Inflammatory macrophage treated with lipopolysaccharide for 1 hour (primary cell): ENCODE measurements around the gene TSPAN14.
A peak's percentile ranks its signal among the peaks of the same experiment; 100 is the strongest.
"Not testable (repeated sequence)": the region's sequence is repeated elsewhere in the genome, so short reads cannot be mapped to it uniquely, and the experiment has no call there.

Experiments
- DNase-seq, 2 donors: peaks; one replicate each; pipeline ENCODE4 v3.0.0-alpha.2; 2020 to 2022

TSPAN14 gene

GRCh38 chr10:80530251-80530650 lies 76.1 kb downstream of the TSPAN14 start:
- peak; percentile 77 to 90 for DNase-seq

DNA sequence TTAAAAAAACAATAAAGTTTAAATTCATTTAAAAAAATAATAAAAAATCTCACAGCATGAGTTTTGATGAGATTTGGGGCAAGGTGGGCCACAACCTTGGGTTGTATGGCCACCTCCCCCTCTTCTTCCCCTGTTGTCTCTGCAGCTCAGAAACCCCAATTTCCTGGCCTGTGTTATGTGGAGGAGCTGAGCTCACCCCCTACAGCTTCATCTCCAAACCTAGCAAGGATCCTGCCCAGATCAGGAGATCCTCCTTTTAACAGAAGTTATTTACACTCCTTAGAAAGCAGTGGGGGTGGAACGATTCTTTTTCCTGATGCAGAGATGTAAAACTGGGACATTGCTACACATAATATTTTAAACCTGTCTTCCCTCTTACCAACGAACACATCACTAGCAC lies 76.7 kb downstream of the TSPAN14 start:
- DNase-seq: no peak

DNA sequence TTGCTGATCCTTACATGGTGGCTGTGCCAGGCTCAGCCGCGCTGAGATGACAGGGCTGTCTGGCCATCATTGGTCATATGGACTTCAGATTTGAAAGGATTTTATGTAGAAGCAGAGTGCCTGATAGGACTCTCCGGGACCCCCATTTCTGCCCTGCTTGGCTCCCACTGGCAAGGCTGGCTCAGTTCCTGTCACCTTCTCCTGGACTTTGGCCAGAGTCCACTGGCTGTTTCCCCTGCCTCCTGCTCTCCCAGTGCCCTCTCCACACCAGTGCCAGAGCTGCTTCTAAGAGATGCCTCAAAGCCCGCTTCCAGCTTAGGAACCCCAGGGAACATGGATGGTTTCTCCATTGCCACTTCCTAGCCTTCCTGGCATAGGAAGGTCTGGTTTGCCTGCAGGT lies 78.5 kb downstream of the TSPAN14 start:
- DNase-seq: no peak

GRCh38 chr10:80534059-80534458 lies 79.9 kb downstream of the TSPAN14 start:
- not testable (repeated sequence) for DNase-seq

GRCh38 chr10:80534646-80535045 lies 80.5 kb downstream of the TSPAN14 start:
- not testable (repeated sequence) for DNase-seq

DNA sequence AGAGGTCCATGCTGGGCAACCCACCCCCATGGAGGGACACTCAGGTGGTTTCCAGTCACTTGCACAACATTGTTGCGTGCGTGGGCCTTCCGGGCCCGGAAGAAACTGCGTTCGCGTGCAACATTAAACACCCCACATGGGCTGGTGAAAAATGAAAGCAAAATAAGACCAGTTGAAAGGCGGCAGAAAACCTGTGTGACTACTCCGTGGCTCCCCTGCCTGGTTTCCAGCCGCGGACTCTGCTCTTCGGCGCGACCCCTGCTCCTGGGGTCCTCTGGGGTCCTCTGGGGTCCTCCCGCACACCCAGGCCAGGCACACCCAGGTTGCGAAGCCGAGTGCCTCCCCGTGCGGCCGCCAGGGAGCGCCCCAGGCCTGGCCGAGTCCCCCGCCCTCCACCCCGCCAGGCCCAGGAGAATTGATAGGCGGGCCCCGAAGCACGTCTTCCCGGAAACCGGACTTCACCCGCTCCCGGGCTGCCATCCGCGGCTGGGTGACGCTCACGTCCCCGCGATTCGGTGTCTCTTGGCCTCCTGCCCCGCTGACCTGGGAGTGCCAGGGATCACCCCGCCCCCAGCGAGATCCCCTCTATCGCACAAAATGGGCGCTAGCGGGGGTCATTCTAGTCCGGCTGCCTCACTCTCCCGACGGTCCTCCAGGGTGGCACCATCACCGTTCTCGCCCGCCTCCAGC lies 81.7 kb downstream of the TSPAN14 start:
- DNase-seq: peak; percentile 66 to 87

- no peak for DNase-seq
Measured at GRCh38 chr10:80536361-80536835, 82.3 kb downstream of the TSPAN14 start.

GRCh38 chr10:80537086-80537735 lies 83.1 kb downstream of the TSPAN14 start:
- no peak for DNase-seq

GRCh38 chr10:80537736-80538480 lies 83.8 kb downstream of the TSPAN14 start, which contains the start of gene SH2D4B:
TSS of gene SH2D4B (plus strand) at chr10:80537902. CDS start at chr10:80538332, 430 bp downstream.
- no peak for DNase-seq

GRCh38 chr10:80538481-80539185 lies 84.5 kb downstream of the TSPAN14 start:
- no peak for DNase-seq

DNA sequence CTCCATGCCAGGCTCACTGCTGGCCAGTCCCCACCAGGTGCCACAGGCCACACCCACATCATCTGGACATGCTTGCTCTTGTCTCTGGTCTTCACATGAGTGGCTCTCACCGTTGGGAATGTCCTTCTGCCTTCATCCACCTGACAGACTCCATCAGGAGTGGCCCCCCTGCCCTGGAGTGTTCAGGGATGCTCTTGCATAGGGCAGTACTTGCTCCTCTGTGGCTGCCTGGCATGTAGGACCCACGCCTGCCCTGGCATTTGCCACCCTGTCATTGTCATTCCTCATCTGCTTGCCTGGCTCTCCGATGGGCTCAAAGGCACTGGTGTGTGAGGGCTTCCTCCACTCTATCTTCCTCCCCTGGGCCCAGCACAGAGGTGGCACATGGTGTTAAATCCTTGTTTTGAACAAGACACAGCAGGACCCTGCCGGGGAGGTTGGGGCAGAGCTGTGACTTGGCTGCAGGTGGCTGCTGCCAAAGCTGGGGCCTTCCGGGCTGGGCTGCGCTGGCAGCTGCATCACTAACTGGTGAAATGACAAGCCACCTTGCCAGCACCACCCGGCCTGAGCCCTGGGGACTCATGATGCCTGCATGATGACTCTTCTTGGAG lies 85.4 kb downstream of the TSPAN14 start:
- no peak for DNase-seq

GRCh38 chr10:80540136-80540535 lies 86.0 kb downstream of the TSPAN14 start:
- DNase-seq: no peak

DNA sequence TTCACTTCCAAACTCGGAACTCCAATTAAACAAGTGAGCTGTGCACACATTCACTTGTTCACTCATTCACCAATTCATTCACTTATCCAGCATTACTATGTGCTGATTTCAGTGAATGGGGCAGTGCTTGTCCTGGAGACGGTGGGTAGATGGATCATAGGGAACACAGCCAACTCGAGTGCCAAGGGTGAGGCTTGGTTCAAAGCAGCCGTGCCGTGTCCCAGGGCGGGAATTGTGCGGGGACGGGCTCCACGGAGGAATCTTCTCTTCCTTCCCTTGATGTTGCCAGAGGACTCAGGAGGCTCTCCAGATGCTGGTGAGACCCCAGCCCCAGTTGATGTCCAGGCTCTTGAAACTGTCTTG lies 86.5 kb downstream of the TSPAN14 start:
- DNase-seq: no peak

- DNase-seq: no peak
Measured at GRCh38 chr10:80540981-80541750, 87.1 kb downstream of the TSPAN14 start.

- DNase-seq: no peak
Measured at GRCh38 chr10:80542053-80542452, 87.9 kb downstream of the TSPAN14 start.

GRCh38 chr10:80542652-80543318 lies 88.7 kb downstream of the TSPAN14 start:
- no peak for DNase-seq

- DNase-seq: not testable (repeated sequence)
Measured at GRCh38 chr10:80543319-80543672, 89.2 kb downstream of the TSPAN14 start.

DNA sequence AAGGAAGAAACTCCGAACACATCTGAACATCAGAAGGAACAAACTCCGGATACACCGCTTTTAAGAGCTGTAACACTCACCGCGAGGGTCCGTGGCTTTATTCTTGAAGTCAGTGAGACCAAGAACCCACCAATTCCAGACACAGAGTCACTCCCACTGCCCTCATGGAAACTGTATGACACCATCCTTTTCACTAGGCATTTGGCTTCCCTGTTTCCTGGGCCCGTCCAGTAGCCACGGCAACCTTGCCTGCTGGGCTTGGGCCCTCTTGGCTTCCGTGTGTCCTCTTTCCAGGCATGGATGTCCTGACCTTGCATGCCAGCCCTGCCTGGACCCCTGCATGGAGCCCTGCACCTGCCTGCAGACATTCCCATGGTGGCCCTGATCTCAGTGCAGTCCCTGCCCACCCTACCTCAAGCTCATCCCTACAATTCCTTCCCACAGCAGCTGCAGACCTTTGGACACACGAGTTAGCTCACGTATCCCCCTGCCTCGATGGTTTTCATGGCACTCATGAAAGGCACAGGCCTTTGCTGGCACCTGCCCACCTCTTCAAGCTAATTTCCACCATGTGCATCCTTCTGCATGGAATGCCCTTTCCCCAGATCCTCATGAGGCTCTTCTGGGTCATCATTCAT lies 90.3 kb downstream of the TSPAN14 start:
- no peak for DNase-seq

- DNase-seq: no peak
Measured at GRCh38 chr10:80545258-80545881, 91.3 kb downstream of the TSPAN14 start.

GRCh38 chr10:80552151-80552646 lies 98.1 kb downstream of the TSPAN14 start:
- no peak for DNase-seq
